Measurements from ENCODE around the gene KLK14.

The KLK14 gene

GRCh38 chr19:51108066-51108804, 25.5 kb upstream of the KLK14 start, which contains the start of gene CTU1:
Gene CTU1, minus strand, starts transcription at chr19:51108409. Its CDS starts 3,840 bp downstream, at chr19:51104569.
- DNase-seq (ENCODE audit: low read depth) = peak; percentile 98

GRCh38 chr19:51107406-51108065, 24.8 kb upstream of the KLK14 start:
- DNase-seq (ENCODE audit: low read depth) = no peak

DNA sequence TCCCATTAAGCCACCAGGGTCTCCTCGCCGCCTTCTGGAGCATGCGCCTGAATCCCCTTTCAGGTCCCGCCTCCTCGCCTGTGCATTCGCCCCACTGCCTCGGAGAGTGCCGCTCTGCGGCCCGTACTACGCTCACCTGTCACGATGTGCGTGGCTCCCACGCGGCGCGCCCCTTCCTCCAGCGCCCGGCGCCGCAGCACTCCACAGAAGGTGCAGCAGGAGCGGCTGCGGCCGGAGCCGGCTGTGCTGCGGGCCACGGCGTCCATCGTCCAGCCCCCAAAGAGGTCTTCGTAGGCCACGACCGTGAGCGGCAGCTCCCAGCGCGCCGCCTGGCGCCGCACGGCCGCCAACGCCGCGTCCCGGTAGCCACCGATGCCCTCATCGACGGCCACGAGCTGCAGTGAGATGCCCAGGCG, 21.2 kb upstream of the KLK14 start:
- DNase-seq (ENCODE audit: low read depth) = no peak

GRCh38 chr19:51102991-51103390, 20.3 kb upstream of the KLK14 start:
- DNase-seq (ENCODE audit: low read depth) = no peak

DNA sequence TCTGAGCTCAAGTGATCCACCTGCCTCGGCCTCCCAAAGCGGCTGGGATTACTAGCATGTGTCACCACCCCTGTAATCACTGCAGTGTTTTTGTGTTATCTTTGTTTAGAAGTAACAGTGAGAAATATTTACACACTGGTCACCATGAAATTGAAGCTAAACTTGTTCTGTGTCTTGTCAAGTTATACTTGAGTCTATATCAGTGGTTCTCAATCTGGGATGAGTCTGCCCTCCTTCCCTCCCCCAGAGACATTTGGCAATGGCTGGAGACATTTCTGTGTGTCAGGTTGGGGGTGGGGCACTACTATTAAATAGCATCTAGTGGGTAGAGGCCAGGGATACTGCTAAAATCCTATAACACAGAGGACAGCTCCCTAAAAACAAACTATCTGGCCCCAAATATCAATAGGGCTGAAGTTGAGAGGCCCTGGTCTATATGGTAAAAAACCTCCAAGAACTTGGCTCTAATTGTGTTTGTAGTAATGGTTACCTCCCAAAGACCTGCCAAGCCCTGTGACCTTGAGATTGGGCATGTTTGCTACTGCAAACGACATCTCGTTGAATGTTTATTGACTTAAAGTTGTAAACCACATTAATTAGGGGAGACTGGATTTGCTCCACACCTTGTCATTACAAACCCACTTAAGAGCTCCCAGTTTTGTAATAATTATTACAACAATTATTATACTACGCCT, 18.6 kb upstream of the KLK14 start:
- DNase-seq (ENCODE audit: low read depth) = no peak

GRCh38 chr19:51100601-51101000, 17.9 kb upstream of the KLK14 start:
- DNase-seq (ENCODE audit: low read depth) = no peak

- no peak for DNase-seq (ENCODE audit: low read depth)
Measured at GRCh38 chr19:51099047-51099382, 16.3 kb upstream of the KLK14 start.

DNA sequence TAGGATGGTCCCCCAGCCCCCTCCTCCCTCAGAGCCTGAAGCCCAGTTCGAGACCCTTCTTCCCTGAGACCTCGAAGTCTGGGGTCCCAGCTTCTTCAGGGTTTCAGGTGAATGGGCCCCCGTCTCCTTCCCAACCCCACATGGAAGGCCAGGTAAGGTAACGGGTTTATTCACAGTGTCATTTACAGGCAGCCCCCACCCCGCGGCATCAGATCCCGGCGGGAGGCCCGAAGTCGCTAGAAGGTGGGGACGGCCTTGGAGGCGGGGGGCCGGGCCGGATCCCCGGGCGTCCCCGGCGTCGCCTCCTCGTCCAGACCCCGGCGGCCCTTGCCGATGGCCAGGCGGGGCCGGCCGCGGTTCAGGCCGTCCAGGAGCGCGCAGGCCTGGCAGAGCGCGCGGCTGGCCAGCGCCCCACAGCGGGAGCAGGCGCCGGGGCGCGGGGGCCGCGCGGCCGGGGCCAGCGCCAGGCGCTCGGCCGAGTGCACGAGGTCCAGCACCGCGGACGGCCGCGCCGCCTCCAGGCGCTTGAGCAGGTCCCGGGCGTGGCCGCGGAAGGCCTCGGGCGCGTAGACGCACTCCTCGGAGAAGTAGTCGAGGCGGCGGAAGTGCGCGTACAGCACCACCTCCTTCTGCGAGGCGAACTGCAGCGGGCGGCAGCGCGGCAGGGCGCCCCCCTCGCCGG, 15.8 kb upstream of the KLK14 start:
- DNase-seq (ENCODE audit: low read depth) = peak; percentile 25

GRCh38 chr19:51097796-51098195, 15.1 kb upstream of the KLK14 start:
- DNase-seq (ENCODE audit: low read depth) = no peak

DNA sequence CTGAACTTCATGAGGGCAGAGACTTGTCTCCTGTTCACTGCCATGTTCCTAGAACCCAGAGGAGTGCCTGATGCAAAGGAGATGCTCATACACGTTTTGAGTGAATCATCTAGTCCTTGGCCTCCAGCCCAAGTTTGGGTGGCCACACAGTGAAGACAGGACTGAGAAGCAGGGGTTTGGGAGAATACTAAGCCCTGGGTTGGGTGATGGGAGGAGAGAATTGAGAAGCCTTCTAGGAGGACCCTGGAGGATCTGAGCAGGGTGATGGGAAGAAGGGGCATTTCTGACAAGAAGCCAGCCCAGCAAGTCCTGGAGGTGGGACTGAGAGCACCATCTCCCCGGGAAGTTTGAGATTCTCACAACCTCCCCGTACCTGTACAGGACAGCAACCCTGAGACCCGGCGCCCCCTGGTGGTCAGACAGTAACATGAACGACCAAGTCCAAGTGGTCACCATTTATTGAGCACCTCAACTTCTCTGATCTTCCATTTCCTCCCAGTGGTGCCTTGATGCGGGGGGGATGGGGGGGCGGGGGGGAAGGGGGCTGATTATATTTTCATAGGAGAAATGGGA, 14.6 kb upstream of the KLK14 start:
- DNase-seq (ENCODE audit: low read depth) = peak; percentile 64

- DNase-seq (ENCODE audit: low read depth) = no peak
Measured at GRCh38 chr19:51096473-51097165, 13.9 kb upstream of the KLK14 start.

DNA sequence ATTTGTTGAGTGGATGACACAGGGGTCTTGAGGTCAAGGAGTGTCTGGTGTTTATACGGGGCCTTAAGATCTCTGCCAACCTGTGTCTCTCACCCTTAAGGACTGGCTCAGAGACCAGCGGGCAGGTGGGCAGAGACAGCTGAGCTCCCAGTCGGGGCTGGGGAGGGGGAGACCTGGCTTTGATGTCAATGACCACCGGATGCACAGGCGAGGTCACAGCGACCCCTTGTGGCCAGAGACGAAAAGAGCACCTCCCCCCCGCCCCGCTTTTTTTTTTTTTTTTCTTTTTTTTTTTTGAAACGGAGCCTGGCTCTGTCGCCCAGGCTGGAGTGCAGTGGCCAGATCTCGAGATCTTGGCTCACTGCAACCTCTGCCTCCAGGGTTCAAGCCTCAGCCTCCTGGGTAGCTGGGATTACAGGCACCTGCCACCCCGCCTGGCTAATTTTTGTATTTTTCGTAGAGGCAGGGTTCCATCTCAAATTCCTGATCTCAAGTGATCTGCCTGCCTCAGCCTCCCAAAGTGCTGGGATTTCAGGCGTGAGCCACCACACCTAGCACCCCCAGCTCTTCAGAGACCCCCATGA, 12.1 kb upstream of the KLK14 start:
- no peak for DNase-seq (ENCODE audit: low read depth)

- DNase-seq (ENCODE audit: low read depth) = no peak
Measured at GRCh38 chr19:51093510-51094345, 11.0 kb upstream of the KLK14 start.

DNA sequence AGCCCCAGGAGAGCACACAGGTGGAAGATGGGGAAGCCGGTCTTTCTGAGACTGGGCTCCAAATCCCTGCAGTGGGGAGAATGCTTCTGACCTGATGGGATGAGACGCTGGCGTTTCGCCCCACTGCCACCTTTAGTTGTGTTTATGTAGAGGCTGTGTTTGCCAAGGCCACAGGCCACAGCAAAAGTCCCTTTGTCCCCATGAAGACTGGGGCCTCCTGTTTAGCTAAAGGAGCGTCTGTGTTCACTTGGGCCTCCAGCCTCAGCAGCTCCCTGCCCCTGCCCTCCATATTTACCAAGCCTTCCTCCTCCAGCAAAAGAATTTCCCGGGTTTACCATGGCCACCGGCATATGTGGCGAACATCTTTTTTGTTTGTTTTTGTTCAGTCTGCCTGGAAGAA, 10.4 kb upstream of the KLK14 start:
- no peak for DNase-seq (ENCODE audit: low read depth)

- no peak for DNase-seq (ENCODE audit: low read depth)
Measured at GRCh38 chr19:51091895-51092873, 9.5 kb upstream of the KLK14 start.

- no peak for DNase-seq (ENCODE audit: low read depth)
Measured at GRCh38 chr19:51091126-51091525, 8.4 kb upstream of the KLK14 start.

GRCh38 chr19:51090471-51090870, 7.8 kb upstream of the KLK14 start:
- DNase-seq (ENCODE audit: low read depth) = no peak

- no peak for DNase-seq (ENCODE audit: low read depth)
Measured at GRCh38 chr19:51089786-51090185, 7.1 kb upstream of the KLK14 start.

All from stimulated activated CD8-positive, alpha-beta memory T cell treated with anti-CD3 and anti-CD28 coated beads, Interleukin-4, amount 100 ng/mL, for 24 hours (primary cell).